ENCODE data around the gene SMIM3.
"Not testable (repeated sequence)": the region's sequence is repeated elsewhere in the genome, so short reads cannot be mapped to it uniquely, and the experiment has no call there.

SMIM3 gene

GRCh38 chr5:150801117-150801927 lies 22.8 kb downstream of the SMIM3 start:
- no peak for DNase-seq

GRCh38 chr5:150804388-150804787 lies 25.8 kb downstream of the SMIM3 start:
- DNase-seq = no peak

GRCh38 chr5:150809363-150809762 lies 30.8 kb downstream of the SMIM3 start:
- DNase-seq = no peak

- no peak for DNase-seq
Observed at GRCh38 chr5:150815010-150815409, 36.5 kb downstream of the SMIM3 start.

- DNase-seq = no peak
Observed at GRCh38 chr5:150816946-150817345, 38.4 kb downstream of the SMIM3 start.

GRCh38 chr5:150829744-150830143 lies 51.2 kb downstream of the SMIM3 start:
- no peak for DNase-seq

- DNase-seq = not testable (repeated sequence)
Observed at GRCh38 chr5:150831821-150832220, 53.3 kb downstream of the SMIM3 start.

- no peak for DNase-seq
Observed at GRCh38 chr5:150836064-150836463, 57.5 kb downstream of the SMIM3 start.

GRCh38 chr5:150836703-150837102 lies 58.1 kb downstream of the SMIM3 start:
- no peak for DNase-seq

- DNase-seq = not testable (repeated sequence)
Observed at GRCh38 chr5:150845185-150845859, 66.8 kb downstream of the SMIM3 start.

GRCh38 chr5:150846308-150846653 lies 67.7 kb downstream of the SMIM3 start, which contains the start of gene IRGM:
IRGM (plus strand) TSS chr5:150846521; CDS start chr5:150848124, 1,603 bp downstream.
- not testable (repeated sequence) for DNase-seq

Data from activated CD8-positive, alpha-beta memory T cell treated with anti-CD3 and anti-CD28 coated beads, Interleukin-2, amount 50 U/mL, for 48 hours (primary cell).